Measurements from ENCODE around the gene IL23A.

DNA sequence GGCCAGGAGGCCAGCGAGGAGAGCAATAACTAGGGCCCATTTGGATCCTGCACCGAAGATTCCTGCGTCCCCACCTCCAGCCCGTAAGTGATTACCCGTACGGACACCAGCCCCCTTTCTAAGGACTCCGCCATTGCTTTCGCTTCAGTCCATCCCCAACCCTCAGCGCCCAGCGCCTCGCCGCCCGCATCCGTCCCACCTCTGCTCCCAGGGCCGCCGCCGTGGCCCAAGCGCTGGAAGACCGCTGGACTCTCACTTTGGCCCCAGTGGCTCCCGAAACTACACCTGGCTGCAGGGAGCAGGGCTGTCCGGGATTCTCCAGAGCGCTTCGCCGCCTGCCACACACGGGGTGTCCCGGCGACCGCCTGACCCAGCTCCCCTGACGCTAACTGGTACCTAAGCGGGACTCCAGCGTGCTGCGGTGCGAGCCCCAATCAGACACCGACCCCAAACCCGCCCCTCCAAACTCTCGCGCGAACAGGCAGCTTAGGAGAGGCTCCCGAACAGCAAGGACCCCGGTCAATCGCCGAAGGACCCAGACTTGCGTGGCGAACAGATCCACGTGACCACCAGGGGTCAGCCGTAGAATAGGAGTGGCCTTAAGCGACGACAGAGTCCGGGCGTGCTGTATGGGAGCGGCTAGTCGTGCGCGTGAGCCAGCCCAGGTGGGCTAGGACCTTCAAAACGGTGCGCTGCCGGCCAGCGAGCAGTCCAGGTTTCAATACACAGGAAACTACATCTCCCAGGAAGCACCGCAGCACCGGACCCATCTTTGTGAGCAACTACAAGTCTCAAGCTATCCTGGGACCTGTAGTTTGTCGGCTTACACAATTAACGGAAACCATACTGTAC, 22.8 kb upstream of the IL23A start, which contains the start of gene CNPY2:
- TF ChIP-seq, protein P1, sequence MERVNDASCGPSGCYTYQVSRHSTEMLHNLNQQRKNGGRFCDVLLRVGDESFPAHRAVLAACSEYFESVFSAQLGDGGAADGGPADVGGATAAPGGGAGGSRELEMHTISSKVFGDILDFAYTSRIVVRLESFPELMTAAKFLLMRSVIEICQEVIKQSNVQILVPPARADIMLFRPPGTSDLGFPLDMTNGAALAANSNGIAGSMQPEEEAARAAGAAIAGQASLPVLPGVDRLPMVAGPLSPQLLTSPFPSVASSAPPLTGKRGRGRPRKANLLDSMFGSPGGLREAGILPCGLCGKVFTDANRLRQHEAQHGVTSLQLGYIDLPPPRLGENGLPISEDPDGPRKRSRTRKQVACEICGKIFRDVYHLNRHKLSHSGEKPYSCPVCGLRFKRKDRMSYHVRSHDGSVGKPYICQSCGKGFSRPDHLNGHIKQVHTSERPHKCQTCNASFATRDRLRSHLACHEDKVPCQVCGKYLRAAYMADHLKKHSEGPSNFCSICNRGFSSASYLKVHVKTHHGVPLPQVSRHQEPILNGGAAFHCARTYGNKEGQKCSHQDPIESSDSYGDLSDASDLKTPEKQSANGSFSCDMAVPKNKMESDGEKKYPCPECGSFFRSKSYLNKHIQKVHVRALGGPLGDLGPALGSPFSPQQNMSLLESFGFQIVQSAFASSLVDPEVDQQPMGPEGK (CRISPR knock-in tag; IDR thresholded peaks at IDR 0.05; ENCODE audit: borderline replicate concordance): no peak
- TF ChIP-seq, protein P2, sequence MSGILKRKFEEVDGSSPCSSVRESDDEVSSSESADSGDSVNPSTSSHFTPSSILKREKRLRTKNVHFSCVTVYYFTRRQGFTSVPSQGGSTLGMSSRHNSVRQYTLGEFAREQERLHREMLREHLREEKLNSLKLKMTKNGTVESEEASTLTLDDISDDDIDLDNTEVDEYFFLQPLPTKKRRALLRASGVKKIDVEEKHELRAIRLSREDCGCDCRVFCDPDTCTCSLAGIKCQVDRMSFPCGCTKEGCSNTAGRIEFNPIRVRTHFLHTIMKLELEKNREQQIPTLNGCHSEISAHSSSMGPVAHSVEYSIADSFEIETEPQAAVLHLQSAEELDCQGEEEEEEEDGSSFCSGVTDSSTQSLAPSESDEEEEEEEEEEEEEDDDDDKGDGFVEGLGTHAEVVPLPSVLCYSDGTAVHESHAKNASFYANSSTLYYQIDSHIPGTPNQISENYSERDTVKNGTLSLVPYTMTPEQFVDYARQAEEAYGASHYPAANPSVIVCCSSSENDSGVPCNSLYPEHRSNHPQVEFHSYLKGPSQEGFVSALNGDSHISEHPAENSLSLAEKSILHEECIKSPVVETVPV (CRISPR knock-in tag; IDR thresholded peaks at IDR 0.05): no peak; the same call in 1 of the 2 replicates
- TF ChIP-seq ARNTL (CRISPR knock-in tag; IDR thresholded peaks at IDR 0.05; ENCODE audit: borderline replicate concordance, low read depth) (no peak), ZFP3 (CRISPR knock-in tag; IDR thresholded peaks at IDR 0.05) (no peak), ZNF70 (CRISPR knock-in tag; IDR thresholded peaks at IDR 0.05) (no peak), TSHZ2 (CRISPR knock-in tag; IDR thresholded peaks at IDR 0.05) (no peak)

Measured in SK-N-SH treated with all-trans-retinoic acid at 6 μM for 48 hours (cell line).